SK-N-SH (cell line): ENCODE data around the gene PLAAT4. TPM values are rescaled to one million over a fixed set of nuclear protein-coding genes. Genes with fewer than 3 reads are reported as not detected.

Source experiments
- CTCF ChIA-PET: fragments of 300-600, 350-600 bp; formaldehyde crosslinking; extraction: SDS; loops from one replicate; lab custom pipeline; 2021; lab: Yijun Ruan, JAX
- POLR2A ChIA-PET: fragments of 350-600 bp; sonication (Branson Sonifier 250); formaldehyde crosslinking; extraction: SDS; loops from one replicate; lab custom pipeline; 2020; ENCODE audit warnings: antibody characterized with exemption, inconsistent platforms; lab: Yijun Ruan, JAX
- DNase-seq: peaks from one replicate; pipeline ENCODE4 v3.0.0; 2012
- H2AFZ ChIP-seq: fragments of 200-600 bp; sonication (generic); 2 replicates; pipeline ENCODE4 v1.8.1; 2016; ENCODE audit warnings: antibody characterized with exemption, mild to moderate bottlenecking, low read depth
- H3F3A ChIP-seq: fragments of 200-600 bp; sonication (generic); replicated peaks from 2 replicates; pipeline ENCODE3; 2016; ENCODE audit warnings: antibody characterized with exemption, mild to moderate bottlenecking; ENCODE audit not compliant: insufficient read depth
- H3K27ac ChIP-seq, 2 experiments: fragments of 200-500 bp in 1 of 2; fragments of 200-600 bp in 1 of 2; sonication (Bioruptor generic) in 1 of 2; sonication (generic), shearing (Covaris generic) in 1 of 2; 2 replicates each; pipeline versions ENCODE4 v1.5.1 to v1.6.1; 2014 to 2016; ENCODE audit warnings: low read depth in 2 of 2, inconsistent platforms in 1 of 2, low read length in 1 of 2, mild to moderate bottlenecking in 1 of 2, mixed read lengths in 1 of 2
- H3K27me3 ChIP-seq: fragments of 200-600 bp; sonication (generic), shearing (Covaris generic); 2 replicates; pipeline ENCODE4 v1.6.1; 2016; ENCODE audit warnings: mixed run types; ENCODE audit not compliant: insufficient read depth
- H3K36me3 ChIP-seq, 2 experiments: fragments of 200-500 bp in 1 of 2; fragments of 200-600 bp in 1 of 2; sonication (Bioruptor generic) in 1 of 2; sonication (generic) in 1 of 2; replicated peaks in 1 of 2; 2 replicates each; pipeline versions ENCODE3 to v1.5.1; 2014 to 2016; ENCODE audit warnings: low read length in 1 of 2, mild to moderate bottlenecking in 1 of 2; ENCODE audit not compliant: insufficient read depth in 2 of 2, control insufficient read depth in 1 of 2
- H3K4me1 ChIP-seq, 2 experiments: fragments of 200-500 bp in 1 of 2; fragments of 200-600 bp in 1 of 2; sonication (Bioruptor generic) in 1 of 2; sonication (generic), shearing (Covaris generic) in 1 of 2; 2 replicates each; pipeline versions ENCODE4 v1.5.1 to v1.6.1; 2014 to 2016; ENCODE audit warnings: low read depth in 1 of 2, low read length in 1 of 2, mixed run types in 1 of 2; ENCODE audit not compliant: insufficient read depth in 2 of 2, control insufficient read depth in 1 of 2
- H3K4me2 ChIP-seq: fragments of 200-600 bp; sonication (generic), shearing (Covaris generic); 2 replicates; pipeline ENCODE4 v1.6.1; 2017; ENCODE audit warnings: mixed run types
- H3K4me3 ChIP-seq, 2 experiments: fragments of 200-500 bp in 1 of 2; fragments of 200-600 bp in 1 of 2; sonication (Bioruptor generic) in 1 of 2; sonication (generic), shearing (Covaris generic) in 1 of 2; 2 replicates each; pipeline versions ENCODE4 v1.5.1 to v1.8.1; 2014 to 2016; ENCODE audit warnings: low read depth in 2 of 2, inconsistent platforms in 1 of 2, low read length in 1 of 2, mild to moderate bottlenecking in 1 of 2, mixed read lengths in 1 of 2, moderate library complexity in 1 of 2
- H3K79me2 ChIP-seq: fragments of 200-600 bp; sonication (generic); 2 replicates; pipeline ENCODE4 v1.8.1; 2017; ENCODE audit warnings: mild to moderate bottlenecking; ENCODE audit not compliant: insufficient read depth
- H3K9ac ChIP-seq: fragments of 200-600 bp; sonication (generic); 2 replicates; pipeline ENCODE4 v1.6.1; 2017; ENCODE audit warnings: mixed run types
- H3K9me2 ChIP-seq: fragments of 200-600 bp; sonication (generic); 2 replicates; pipeline ENCODE4 v1.6.1; 2017; ENCODE audit warnings: mixed run types
- H3K9me3 ChIP-seq: fragments of 200-600 bp; sonication (generic); 2 replicates; pipeline ENCODE4 v1.6.1; 2017; ENCODE audit warnings: mixed run types, mild to moderate bottlenecking, moderate library complexity
- H4K20me1 ChIP-seq: fragments of 200-600 bp; sonication (generic); 2 replicates; pipeline ENCODE4 v1.6.1; 2017; ENCODE audit warnings: mild to moderate bottlenecking, mixed run types; ENCODE audit not compliant: insufficient read depth
- CTCF ChIP-seq: fragments of 200-600 bp; sonication (generic); IDR thresholded peaks from 2 replicates; pipeline ENCODE4 v1.6.1; 2017; ENCODE audit warnings: antibody characterized with exemption, mild to moderate bottlenecking, moderate library complexity
- EP300 ChIP-seq, 2 experiments: IDR thresholded peaks; 2 replicates each; pipeline versions ENCODE4 v1.4.0 to v1.6.1; 2012; ENCODE audit warnings: borderline replicate concordance in 1 of 2, low read depth in 1 of 2, low read length in 1 of 2
- FOSL2 ChIP-seq: IDR thresholded peaks from 2 replicates; pipeline ENCODE4 v1.4.0; 2012; ENCODE audit warnings: low read depth, mild to moderate bottlenecking, moderate library complexity, borderline replicate concordance
- FOXJ3 ChIP-seq: sonication (generic); formaldehyde crosslinking; IDR thresholded peaks from 2 replicates; pipeline ENCODE4 v1.5.1; 2020; ENCODE audit warnings: mild to moderate bottlenecking, missing genetic modification reagents
- GABPA ChIP-seq: IDR thresholded peaks from 2 replicates; pipeline ENCODE4 v1.4.0; 2012; ENCODE audit warnings: low read depth, mild to moderate bottlenecking
- MEF2A ChIP-seq: IDR thresholded peaks from 2 replicates; pipeline ENCODE4 v1.4.0; 2012; ENCODE audit warnings: low read depth, borderline replicate concordance
- MXI1 ChIP-seq: IDR thresholded peaks from 2 replicates; pipeline ENCODE4 v1.6.1; 2012; ENCODE audit warnings: mild to moderate bottlenecking, low read depth, low read length, improper control_type of control experiment
- PBX3 ChIP-seq: IDR thresholded peaks from 2 replicates; pipeline ENCODE4; 2012
- RAD21 ChIP-seq: IDR thresholded peaks from 2 replicates; pipeline ENCODE4 v1.6.1; 2012; ENCODE audit warnings: mild to moderate bottlenecking, low read length
- SIN3A ChIP-seq: IDR thresholded peaks from 2 replicates; pipeline ENCODE4 v1.6.1; 2012; ENCODE audit warnings: low read depth, mild to moderate bottlenecking, low read length, moderate library complexity, borderline replicate concordance
- TAF1 ChIP-seq: IDR thresholded peaks from 2 replicates; pipeline ENCODE4 v1.6.1; 2012; ENCODE audit warnings: low read depth, mild to moderate bottlenecking, low read length, moderate library complexity, borderline replicate concordance
- TEAD4 ChIP-seq: IDR thresholded peaks from 2 replicates; pipeline ENCODE4 v1.4.0; 2012; ENCODE audit warnings: mild to moderate bottlenecking, borderline replicate concordance; ENCODE audit not compliant: insufficient read depth
- ZBTB33 ChIP-seq: IDR thresholded peaks from 2 replicates; pipeline ENCODE4 v1.4.0; 2012; ENCODE audit warnings: low read depth, borderline replicate concordance
- WGBS: methylation state at CpG from one replicate; pipeline ENCODE4 v1.1.6; 2017; ENCODE audit warnings: low lambda C conversion rate; 5-methylcytosine and 5-hydroxymethylcytosine counted together
- polyA plus RNA-seq, 3 experiments: library from polyadenylated mRNA; depleted of rRNA; stranded (reverse); fragments of >200 nt; gene quantifications; 2 replicates each; pipeline ENCODE4 v1.2.3, GENCODE V29; 2012

PLAAT4 gene
- polyA plus RNA-seq, 1 of the 3 experiments (the other 2 are of a cell fraction) = 5.6 TPM

GRCh38 chr11:63551091-63551888, 14.7 kb downstream of the PLAAT4 start:
- H3K79me2 ChIP-seq = no peaks in the 10 kb centered on the region
- no peaks in the 10 kb centered on the region for H3F3A ChIP-seq
- H3K27ac ChIP-seq = no peak overlapping the region
- TF ChIP-seq GABPA (no peak), PBX3 (no peak), SIN3A (no peak), MEF2A (no peak), FOXJ3 (CRISPR knock-in tag) (no peak), CTCF (no peak), FOSL2 (no peak), RAD21 (no peak), TEAD4 (no peak), EP300 (IDR thresholded peaks at IDR 0.05; ENCODE audit: borderline replicate concordance in 1 of 2, low read depth in 1 of 2, low read length in 1 of 2) (no peak), MXI1 (no peak), ZBTB33 (no peak), TAF1 (no peak)
- POLR2A ChIA-PET = no interaction called here
- no peaks in the 10 kb centered on the region for H3K27me3 ChIP-seq
- H2AFZ ChIP-seq = no peak overlapping the region
- no peak overlapping the region for H3K4me2 ChIP-seq
- 85% methylated on average over 26 of the region's 27 CpGs for WGBS
- no peaks in the 10 kb centered on the region for H4K20me1 ChIP-seq
- no peak overlapping the region for H3K9ac ChIP-seq
- H3K9me2 ChIP-seq = no peaks in the 10 kb centered on the region
- CTCF ChIA-PET = no interaction called here
- DNase-seq = no peak
- H3K4me3 ChIP-seq = no peak overlapping the region
- H3K4me1 ChIP-seq = no peaks in the 10 kb centered on the region
- no peaks in the 10 kb centered on the region for H3K9me3 ChIP-seq
- no peaks in the 10 kb centered on the region for H3K36me3 ChIP-seq
